Caco-2 (cell line): ENCODE data around the gene ZSCAN25. TPM values are rescaled to one million over a fixed set of nuclear protein-coding genes. Genes with fewer than 3 reads are reported as not detected.
"Not testable (repeated sequence)": the region's sequence is repeated elsewhere in the genome, so short reads cannot be mapped to it uniquely, and the experiment has no call there.

Source experiments
- Bru-seq: library from RNA; stranded (reverse); fragments of 400-500 nt; gene quantifications from one replicate; lab custom pipeline; 2021; lab: Mats Ljungman, UMichigan
- BruChase-seq, 2 experiments: library from RNA; stranded (reverse); fragments of 400-500 nt; gene quantifications; one replicate each; lab custom pipeline; 2021; lab: Mats Ljungman, UMichigan
- BruUV-seq: library from RNA; stranded (reverse); fragments of 400-500 nt; replicated peaks from 2 replicates; lab custom pipeline; 2021; lab: Mats Ljungman, UMichigan
- CTCF ChIA-PET: fragments of 300-600 bp; sonication (Branson Sonifier 250); formaldehyde crosslinking; loops from one replicate; lab custom pipeline; 2022; ENCODE audit warnings: antibody characterized with exemption; lab: Charles Lee
- POLR2A ChIA-PET: fragments of 300-600 bp; sonication (Branson Sonifier 250); formaldehyde crosslinking; loops from one replicate; lab custom pipeline; 2022; ENCODE audit warnings: antibody characterized with exemption; lab: Charles Lee
- DNase-seq, 2 experiments: peaks; one replicate each; pipeline versions ENCODE4 v3.0.0 to v3.0.0-alpha.2; 2020 to 2022
- H3K27me3 ChIP-seq: replicated peaks from 2 replicates; pipeline ENCODE4 v1.6.0; 2011; ENCODE audit warnings: low read length; ENCODE audit not compliant: control insufficient read depth, insufficient read depth
- H3K36me3 ChIP-seq: 2 replicates; pipeline ENCODE4 v1.5.1; 2011; ENCODE audit warnings: low read length; ENCODE audit not compliant: control insufficient read depth, insufficient read depth
- H3K4me1 ChIP-seq: fragments of 250-450 bp; sonication (Bioruptor Pico); 2 replicates; pipeline ENCODE4 v1.5.1; 2020; ENCODE audit warnings: mild to moderate bottlenecking
- H3K4me3 ChIP-seq: 2 replicates; pipeline ENCODE4 v1.5.1; 2011; ENCODE audit warnings: low read depth, mild to moderate bottlenecking, control low read depth, low read length
- H3K9me3 ChIP-seq: fragments of 250-450 bp; sonication (Bioruptor Pico); 2 replicates; pipeline ENCODE4 v1.5.1; 2020; ENCODE audit warnings: mild to moderate bottlenecking, moderate library complexity
- H3K27ac Mint-ChIP-seq: one replicate; pipeline ENCODE4 v1.8.0; 2022; ENCODE audit warnings: mixed read lengths; ENCODE audit not compliant: unreplicated experiment
- H3K27me3 Mint-ChIP-seq: one replicate; pipeline ENCODE4 v1.8.0; 2022; ENCODE audit warnings: mixed read lengths; ENCODE audit not compliant: insufficient read depth, unreplicated experiment
- H3K36me3 Mint-ChIP-seq: one replicate; pipeline ENCODE4 v1.8.0; 2022; ENCODE audit warnings: mild to moderate bottlenecking, mixed read lengths; ENCODE audit not compliant: insufficient read depth, unreplicated experiment
- H3K4me1 Mint-ChIP-seq: one replicate; pipeline ENCODE4 v1.8.0; 2022; ENCODE audit warnings: low read depth, mixed read lengths; ENCODE audit not compliant: unreplicated experiment
- H3K4me3 Mint-ChIP-seq: one replicate; pipeline ENCODE4 v1.8.0; 2022; ENCODE audit warnings: mild to moderate bottlenecking, moderate library complexity, mixed read lengths; ENCODE audit not compliant: unreplicated experiment
- H3K9me3 Mint-ChIP-seq: one replicate; pipeline ENCODE4 v1.8.0; 2022; ENCODE audit warnings: mixed read lengths; ENCODE audit not compliant: unreplicated experiment
- intact Hi-C: fragments of 100-400 bp; cut with micrococcal nuclease; formaldehyde crosslinking; loops from one replicate; pipeline ENCODE4 v1.10.0; 2022; ENCODE audit not compliant: unreplicated experiment
- long read RNA-seq: library from polyadenylated mRNA; stranded (forward); transcript quantifications from one replicate; pipeline ENCODE4 v2.0.0, GENCODE V29; 2022
- total RNA-seq: library from RNA; stranded (reverse); gene quantifications from 2 replicates; pipeline ENCODE4 v1.2.3, GENCODE V29; 2022
- TF ChIP-seq, protein P1 (sequence below), 2 experiments: fragments of 200-600 bp in 1 of 2; IDR thresholded peaks; 1 replicate in 1 of 2; 2 replicates in 1 of 2; pipeline versions ENCODE4 v1.5.1 to v1.8.0; 2011 to 2022; ENCODE audit warnings: antibody characterized with exemption in 1 of 2, control low read depth in 1 of 2, inconsistent platforms in 1 of 2, low read depth in 1 of 2, low read length in 1 of 2, mild to moderate bottlenecking in 1 of 2, moderate library complexity in 1 of 2; ENCODE audit not compliant: insufficient read depth in 1 of 2, severe bottlenecking in 1 of 2, unreplicated experiment in 1 of 2

ZSCAN25 gene
- 21.2 and 22.3 TPM in 2 replicates for total RNA-seq
- percentile 86 among the genes with signal in this experiment for Bru-seq, nascent RNA
- percentile 87 among the genes with signal in this experiment for BruChase-seq, experiment 1, labeled RNA remaining after a 2-hour chase
- BruChase-seq, experiment 2, labeled RNA remaining after a 6-hour chase, result percentile 75 among the genes with signal in this experiment
- long read RNA-seq, full-length matches to known transcripts, result 5 of 15 reads
- long read RNA-seq, partial matches to known transcripts, result 3 of 15 reads
- long read RNA-seq, other reads (novel, unspliced or antisense), result 7 of 15 reads

DNA sequence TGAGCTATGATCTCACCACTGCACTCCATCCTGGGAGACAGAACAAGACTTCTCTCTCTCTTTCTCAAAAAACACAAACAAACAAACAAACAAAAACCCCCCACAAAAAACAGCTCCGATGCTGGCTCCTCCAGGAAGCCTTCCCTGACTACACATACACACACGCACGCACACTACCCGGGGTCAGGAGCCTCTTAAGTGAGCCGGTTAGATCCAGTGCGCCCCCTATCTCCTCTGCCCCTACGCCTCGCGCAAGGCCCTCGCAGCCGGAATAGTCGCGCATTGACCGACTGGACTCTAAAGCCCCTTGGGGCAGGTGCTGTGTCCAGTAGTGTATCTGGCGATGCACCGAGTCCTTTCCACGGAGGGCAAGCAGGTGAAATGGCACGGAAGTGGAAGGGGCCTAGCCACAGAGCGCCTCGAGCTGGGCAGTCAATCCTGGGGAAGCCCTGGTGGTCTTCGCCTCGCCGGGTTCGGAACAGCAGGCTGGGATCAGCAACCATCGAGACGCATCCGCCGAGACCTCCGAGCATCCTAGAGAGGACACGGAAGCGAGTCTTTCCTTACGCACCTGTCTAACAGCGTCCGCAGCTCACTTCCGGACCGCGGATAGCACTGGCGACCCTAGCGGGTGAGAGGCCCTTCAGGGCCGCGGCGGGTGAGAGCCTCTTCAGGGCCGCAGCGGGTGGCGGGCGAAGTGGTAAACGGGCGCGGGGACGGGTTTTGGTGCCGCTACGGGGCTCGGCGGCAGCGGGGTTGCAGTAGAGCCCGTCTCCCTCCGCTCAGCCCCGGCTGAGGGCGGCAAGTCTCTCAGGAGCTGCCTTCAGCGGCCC is at the start of gene ZSCAN25:
ZSCAN25 (plus strand) TSS at position 588 of the 833 bp plus-strand sequence. CDS start 2,661 bp downstream, outside the sequence.
- DNase-seq, result peak; percentile 95 to 96
- BruUV-seq, result no TSS peak
- Mint-ChIP-seq H3K4me3 (peak within 1 kb of the TSS; percentile 94), H3K27me3 (no peaks in the 10 kb centered on the region), H3K9me3 (no peaks in the 10 kb centered on the region), H3K4me1 (peaks cover 21% of the 10 kb centered on the region), H3K27ac (peak within 1 kb of the TSS; percentile 97), H3K36me3 (peaks cover 45% of the 10 kb centered on the region)
- Histone ChIP-seq H3K36me3 (peaks cover 9% of the 10 kb centered on the region), H3K27me3 (no peaks in the 10 kb centered on the region), H3K4me1 (no peaks in the 10 kb centered on the region; the same call in 1 of the 2 replicates), H3K9me3 (no peaks in the 10 kb centered on the region), H3K4me3 (peak within 1 kb of the TSS; percentile 69)
- TF ChIP-seq, protein P1, sequence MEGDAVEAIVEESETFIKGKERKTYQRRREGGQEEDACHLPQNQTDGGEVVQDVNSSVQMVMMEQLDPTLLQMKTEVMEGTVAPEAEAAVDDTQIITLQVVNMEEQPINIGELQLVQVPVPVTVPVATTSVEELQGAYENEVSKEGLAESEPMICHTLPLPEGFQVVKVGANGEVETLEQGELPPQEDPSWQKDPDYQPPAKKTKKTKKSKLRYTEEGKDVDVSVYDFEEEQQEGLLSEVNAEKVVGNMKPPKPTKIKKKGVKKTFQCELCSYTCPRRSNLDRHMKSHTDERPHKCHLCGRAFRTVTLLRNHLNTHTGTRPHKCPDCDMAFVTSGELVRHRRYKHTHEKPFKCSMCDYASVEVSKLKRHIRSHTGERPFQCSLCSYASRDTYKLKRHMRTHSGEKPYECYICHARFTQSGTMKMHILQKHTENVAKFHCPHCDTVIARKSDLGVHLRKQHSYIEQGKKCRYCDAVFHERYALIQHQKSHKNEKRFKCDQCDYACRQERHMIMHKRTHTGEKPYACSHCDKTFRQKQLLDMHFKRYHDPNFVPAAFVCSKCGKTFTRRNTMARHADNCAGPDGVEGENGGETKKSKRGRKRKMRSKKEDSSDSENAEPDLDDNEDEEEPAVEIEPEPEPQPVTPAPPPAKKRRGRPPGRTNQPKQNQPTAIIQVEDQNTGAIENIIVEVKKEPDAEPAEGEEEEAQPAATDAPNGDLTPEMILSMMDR (IDR thresholded peaks at IDR 0.05; ENCODE audit: insufficient read depth in 1 of 2, low read depth in 1 of 2, low read length in 1 of 2, severe bottlenecking in 1 of 2, unreplicated experiment in 1 of 2), result peak; percentile 35 to 76
- intact Hi-C loops, result loop anchor here (1.0 kb wide), 2 partner anchors 64 to 91 kb away; partner anchors contain the start of gene FAM200A
- CTCF ChIA-PET, result interaction anchor here (0.6 to 1.9 kb wide), 9 partner anchors 11 to 302 kb away, joined by 3 to 9 read pairs (median 3); partner anchors contain the start of gene TRIM4
- POLR2A ChIA-PET, result interaction anchor here (0.5 to 1.6 kb wide), 17 partner anchors 10 to 399 kb away, joined by 3 to 16 read pairs (median 4); partner anchors contain the start of genes BUD31, CYP3A5, FAM200A and OR2AE1

DNA sequence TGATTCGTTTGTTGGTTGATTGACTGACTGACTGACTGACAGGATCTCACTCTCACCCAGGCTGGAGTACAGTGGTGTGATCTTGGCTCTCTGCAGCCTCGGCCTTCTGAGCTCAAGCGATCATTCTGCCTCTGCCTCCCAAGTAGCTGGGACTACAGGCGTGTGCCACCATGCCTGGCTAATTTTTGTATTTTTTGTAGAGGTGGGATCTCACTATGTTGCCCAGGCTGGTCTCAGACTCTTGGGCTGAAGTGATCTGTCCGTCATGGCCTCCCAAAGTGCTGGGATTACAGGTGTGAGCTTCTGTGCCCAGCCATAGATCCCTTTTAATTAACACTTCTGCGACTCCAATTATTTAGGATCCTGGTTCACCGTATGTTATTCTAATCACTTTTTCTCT is 48.0 kb upstream of the ZSCAN25 start:
- H3K27me3 Mint-ChIP-seq, CTCF ChIA-PET, DNase-seq, H3K4me3 ChIP-seq, H3K9me3 ChIP-seq, intact Hi-C loops, H3K27me3 ChIP-seq, H3K4me3 Mint-ChIP-seq, H3K4me1 Mint-ChIP-seq, H3K27ac Mint-ChIP-seq, POLR2A ChIA-PET, H3K36me3 ChIP-seq, BruUV-seq, H3K9me3 Mint-ChIP-seq: not testable (repeated sequence)
- H3K4me1 ChIP-seq, result peaks cover 10% of the 10 kb centered on the region; the same call in 1 of the 2 replicates
- H3K36me3 Mint-ChIP-seq, result peaks cover 11% of the 10 kb centered on the region

DNA sequence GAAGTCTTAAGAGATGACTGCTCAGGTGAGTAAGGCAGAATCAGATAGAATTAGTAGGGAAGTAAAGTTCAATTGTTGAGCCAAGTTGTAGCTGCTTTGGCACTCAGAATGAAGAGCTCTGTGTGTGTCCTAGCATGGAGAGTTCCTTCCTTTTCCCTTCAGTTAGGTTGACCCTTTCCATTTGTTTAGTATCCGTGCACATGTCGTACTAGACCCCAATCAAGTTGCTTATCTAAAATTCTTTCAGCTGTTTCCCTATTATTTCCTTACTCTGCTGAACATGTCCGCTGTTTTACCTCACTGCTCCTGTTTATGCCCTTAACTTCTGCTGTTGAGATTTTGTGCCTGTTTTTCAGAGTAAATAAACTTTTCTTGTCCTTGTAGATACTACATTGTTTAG is 45.0 kb upstream of the ZSCAN25 start:
- TF ChIP-seq, protein P1 (IDR thresholded peaks at IDR 0.05; ENCODE audit: insufficient read depth in 1 of 2, low read depth in 1 of 2, low read length in 1 of 2, severe bottlenecking in 1 of 2, unreplicated experiment in 1 of 2), result no peak
- POLR2A ChIA-PET, result no interaction called here

More for the DNA sequence above, 45.0 kb upstream of the ZSCAN25 start:
- DNase-seq, result no peak
- CTCF ChIA-PET, result no interaction called here
- Mint-ChIP-seq H3K4me1 (no peaks in the 10 kb centered on the region), H3K27me3 (peaks cover 7% of the 10 kb centered on the region), H3K4me3 (no peak overlapping the region), H3K36me3 (no peaks in the 10 kb centered on the region), H3K27ac (no peak overlapping the region), H3K9me3 (no peaks in the 10 kb centered on the region)
- Histone ChIP-seq H3K9me3 (no peaks in the 10 kb centered on the region), H3K4me3 (no peak overlapping the region), H3K27me3 (no peaks in the 10 kb centered on the region), H3K36me3 (no peaks in the 10 kb centered on the region), H3K4me1 (no peaks in the 10 kb centered on the region)
- no TSS peak for BruUV-seq
- intact Hi-C loops, result no loop called here
